Measurements from ENCODE around the gene ABCC3. TPM values are rescaled to one million over a fixed set of nuclear protein-coding genes. Genes with fewer than 3 reads are reported as not detected.

ABCC3 gene
- total RNA-seq, 1 donor from 2014 or later: 0.67 TPM

DNA sequence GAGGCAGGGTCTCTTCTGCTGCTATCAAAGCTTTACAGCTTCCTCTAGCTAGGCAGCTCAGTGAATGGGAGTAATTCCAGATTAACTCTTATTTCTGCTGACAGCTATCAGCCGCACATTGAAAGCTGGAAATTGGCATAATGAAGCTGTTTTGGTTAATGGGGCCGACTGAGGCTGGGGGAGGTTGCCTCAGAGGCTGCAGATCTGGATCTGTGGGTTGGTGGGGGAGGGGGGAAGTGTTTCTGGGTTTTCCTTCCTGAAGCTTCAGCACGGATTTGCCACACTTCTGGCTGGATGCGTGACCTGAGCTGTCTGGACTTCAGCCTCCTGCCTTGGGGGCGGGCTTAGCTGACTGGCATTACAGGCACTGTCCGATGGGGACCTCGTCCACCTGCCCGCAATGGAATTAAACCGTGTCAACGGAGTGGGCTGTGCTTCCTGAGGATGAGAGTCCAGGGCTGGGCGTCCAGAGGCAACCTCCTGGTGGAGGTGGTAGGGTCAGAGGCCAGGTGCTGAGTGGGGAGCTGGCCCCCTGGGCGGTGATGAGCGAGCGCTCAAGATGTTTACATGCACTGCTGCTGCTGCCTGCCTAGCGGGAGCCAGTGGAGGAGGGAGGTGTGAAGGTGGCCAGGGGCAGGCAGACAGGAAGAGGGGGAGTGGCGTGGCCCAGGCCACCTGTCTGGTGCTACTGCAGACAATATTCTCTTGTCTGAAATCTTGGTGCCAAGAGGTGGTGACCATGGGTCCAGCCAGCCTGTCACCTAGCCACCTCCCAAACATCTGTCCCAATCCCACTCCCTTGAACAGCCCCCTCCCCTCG lies 6.7 kb upstream of the ABCC3 start:
- H3K27ac Mint-ChIP-seq (ENCODE audit: unreplicated experiment): no peak overlapping the region
- peaks cover 3% of the 10 kb centered on the region for H3K27me3 Mint-ChIP-seq (ENCODE audit: unreplicated experiment)

DNA sequence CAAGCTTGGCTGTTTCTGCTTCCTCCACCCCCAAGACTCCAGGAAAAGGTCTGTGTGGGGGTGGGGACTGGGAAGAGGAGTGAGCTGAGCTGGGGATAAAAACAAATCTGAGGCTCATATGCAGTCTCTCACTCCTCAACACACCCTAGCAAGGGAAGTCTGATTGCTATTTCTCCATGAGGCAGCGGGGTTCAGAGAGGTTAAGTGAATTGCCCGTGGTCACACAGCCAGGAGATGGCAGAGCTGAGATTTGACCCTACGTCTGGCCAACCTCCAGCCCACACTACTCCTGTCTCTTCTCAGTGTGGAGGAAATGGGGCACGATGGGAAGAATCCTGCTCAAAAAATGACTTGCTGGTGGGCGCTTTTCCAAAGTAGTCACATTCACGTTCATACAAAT lies 4.8 kb upstream of the ABCC3 start:
- TF ChIP-seq, protein P1, sequence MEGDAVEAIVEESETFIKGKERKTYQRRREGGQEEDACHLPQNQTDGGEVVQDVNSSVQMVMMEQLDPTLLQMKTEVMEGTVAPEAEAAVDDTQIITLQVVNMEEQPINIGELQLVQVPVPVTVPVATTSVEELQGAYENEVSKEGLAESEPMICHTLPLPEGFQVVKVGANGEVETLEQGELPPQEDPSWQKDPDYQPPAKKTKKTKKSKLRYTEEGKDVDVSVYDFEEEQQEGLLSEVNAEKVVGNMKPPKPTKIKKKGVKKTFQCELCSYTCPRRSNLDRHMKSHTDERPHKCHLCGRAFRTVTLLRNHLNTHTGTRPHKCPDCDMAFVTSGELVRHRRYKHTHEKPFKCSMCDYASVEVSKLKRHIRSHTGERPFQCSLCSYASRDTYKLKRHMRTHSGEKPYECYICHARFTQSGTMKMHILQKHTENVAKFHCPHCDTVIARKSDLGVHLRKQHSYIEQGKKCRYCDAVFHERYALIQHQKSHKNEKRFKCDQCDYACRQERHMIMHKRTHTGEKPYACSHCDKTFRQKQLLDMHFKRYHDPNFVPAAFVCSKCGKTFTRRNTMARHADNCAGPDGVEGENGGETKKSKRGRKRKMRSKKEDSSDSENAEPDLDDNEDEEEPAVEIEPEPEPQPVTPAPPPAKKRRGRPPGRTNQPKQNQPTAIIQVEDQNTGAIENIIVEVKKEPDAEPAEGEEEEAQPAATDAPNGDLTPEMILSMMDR (IDR thresholded peaks at IDR 0.05; ENCODE audit: unreplicated experiment): no peak

More for the DNA sequence above, 6.7 kb upstream of the ABCC3 start:
- Mint-ChIP-seq H3K36me3 (ENCODE audit: low read depth, unreplicated experiment) (no peaks in the 10 kb centered on the region), H3K9me3 (ENCODE audit: unreplicated experiment) (no peaks in the 10 kb centered on the region), H3K4me1 (ENCODE audit: unreplicated experiment) (peaks cover 18% of the 10 kb centered on the region), H3K4me3 (ENCODE audit: unreplicated experiment) (no peak overlapping the region)
- TF ChIP-seq, protein P1 (IDR thresholded peaks at IDR 0.05; ENCODE audit: unreplicated experiment): no peak
- peak; percentile 25 for DNase-seq (ENCODE audit: low spot score)

DNA sequence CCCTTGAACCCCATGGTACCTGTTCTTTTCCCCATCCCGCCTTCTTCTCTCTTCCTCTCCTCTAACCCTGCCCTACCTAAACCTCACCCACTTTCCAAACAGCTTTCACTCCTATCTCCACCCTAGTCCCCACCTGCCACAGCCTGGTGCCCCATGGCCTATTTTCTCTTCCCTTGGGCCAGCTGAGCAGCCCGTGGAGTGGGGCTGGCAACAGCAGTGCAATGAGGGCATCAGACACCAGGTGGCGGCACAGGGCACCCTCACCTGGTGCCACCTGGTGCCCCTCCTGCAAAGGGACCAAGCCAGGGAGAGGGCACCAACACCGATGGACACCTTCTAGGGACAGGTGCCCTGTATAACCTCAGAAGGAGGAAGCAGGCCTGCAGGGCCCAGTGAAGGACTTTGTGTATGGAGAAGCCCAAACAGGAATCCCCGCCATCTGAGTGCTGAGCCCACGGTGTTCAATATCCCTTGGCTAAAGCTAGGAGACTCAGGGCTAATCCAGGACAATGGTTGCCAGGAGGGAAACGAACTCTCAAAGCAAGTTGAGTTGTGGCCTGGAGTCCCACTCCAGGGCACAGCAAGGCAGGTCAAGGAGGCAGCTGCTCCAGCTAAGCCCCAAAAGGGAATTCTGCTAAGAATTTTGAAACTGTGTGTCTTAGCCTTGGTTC lies 4.0 kb upstream of the ABCC3 start:
- DNase-seq (ENCODE audit: low spot score): peak; percentile 67
- peaks cover 11% of the 10 kb centered on the region for H3K27me3 Mint-ChIP-seq (ENCODE audit: unreplicated experiment)
- TF ChIP-seq, protein P1 (IDR thresholded peaks at IDR 0.05; ENCODE audit: unreplicated experiment): peak; percentile 76
- H3K27ac Mint-ChIP-seq (ENCODE audit: unreplicated experiment): no peak overlapping the region
- H3K4me3 Mint-ChIP-seq (ENCODE audit: unreplicated experiment): no peak overlapping the region
- H3K36me3 Mint-ChIP-seq (ENCODE audit: low read depth, unreplicated experiment): no peaks in the 10 kb centered on the region
- H3K4me1 Mint-ChIP-seq (ENCODE audit: unreplicated experiment): peaks cover 18% of the 10 kb centered on the region
- H3K9me3 Mint-ChIP-seq (ENCODE audit: unreplicated experiment): no peaks in the 10 kb centered on the region

More for the DNA sequence above, 4.8 kb upstream of the ABCC3 start:
- Mint-ChIP-seq H3K4me1 (ENCODE audit: unreplicated experiment) (peaks cover 18% of the 10 kb centered on the region), H3K9me3 (ENCODE audit: unreplicated experiment) (no peaks in the 10 kb centered on the region), H3K36me3 (ENCODE audit: low read depth, unreplicated experiment) (no peaks in the 10 kb centered on the region), H3K27ac (ENCODE audit: unreplicated experiment) (no peak overlapping the region), H3K4me3 (ENCODE audit: unreplicated experiment) (no peak overlapping the region), H3K27me3 (ENCODE audit: unreplicated experiment) (peaks cover 11% of the 10 kb centered on the region)
- no peak for DNase-seq (ENCODE audit: low spot score)

DNA sequence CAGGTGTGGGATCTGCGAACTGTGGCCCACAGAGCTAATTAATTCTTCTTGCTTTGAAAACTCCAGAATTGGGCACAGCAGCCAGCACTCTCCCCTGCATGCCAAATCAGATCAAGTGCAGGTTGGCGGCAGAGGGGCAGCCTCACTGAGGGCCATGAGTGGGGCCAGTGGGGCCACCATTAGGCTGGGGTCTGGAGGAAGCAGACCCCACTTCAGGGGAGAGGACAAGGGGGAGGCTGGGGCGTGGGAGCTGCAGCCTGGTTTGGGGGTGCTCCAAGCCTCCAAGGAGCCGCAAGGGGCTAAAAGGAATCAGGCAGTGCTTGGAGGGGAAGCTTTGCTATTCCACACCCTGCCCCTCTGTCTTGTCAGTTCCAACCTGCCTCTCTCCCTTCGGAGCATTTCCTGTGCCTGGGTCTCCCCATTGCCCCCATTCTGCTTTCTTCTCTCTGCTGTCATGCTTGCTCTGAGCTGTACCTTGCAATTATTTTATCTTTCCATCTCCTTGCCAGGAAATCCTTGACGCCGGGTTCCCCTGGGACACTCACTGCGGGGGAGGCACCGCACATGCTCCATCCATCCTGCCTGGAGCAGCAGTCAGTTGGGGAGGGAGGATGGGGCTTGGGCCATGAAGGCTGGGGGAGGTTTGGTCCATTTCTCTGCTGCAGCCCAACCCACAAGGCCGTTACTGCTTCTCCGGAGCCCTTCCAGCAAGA lies 3.3 kb upstream of the ABCC3 start:
- H3K4me1 Mint-ChIP-seq (ENCODE audit: unreplicated experiment): peaks cover 18% of the 10 kb centered on the region
- TF ChIP-seq, protein P1 (IDR thresholded peaks at IDR 0.05; ENCODE audit: unreplicated experiment): no peak
- no peak overlapping the region for H3K27ac Mint-ChIP-seq (ENCODE audit: unreplicated experiment)
- no peaks in the 10 kb centered on the region for H3K9me3 Mint-ChIP-seq (ENCODE audit: unreplicated experiment)
- DNase-seq (ENCODE audit: low spot score): no peak
- peaks cover 14% of the 10 kb centered on the region for H3K27me3 Mint-ChIP-seq (ENCODE audit: unreplicated experiment)
- H3K4me3 Mint-ChIP-seq (ENCODE audit: unreplicated experiment): no peak overlapping the region
- H3K36me3 Mint-ChIP-seq (ENCODE audit: low read depth, unreplicated experiment): peaks cover 4% of the 10 kb centered on the region
